IPS DF 4.7 (cell line): ENCODE measurements around the gene TCTN3.
"Not testable (repeated sequence)": the region's sequence is repeated elsewhere in the genome, so short reads cannot be mapped to it uniquely, and the experiment has no call there.

ENCODE experiments used
- DNase-seq: peaks from one replicate; pipeline ENCODE4 v3.0.0-alpha.2; 2013; ENCODE audit warnings: low spot score; ENCODE audit errors: extremely low read depth

The TCTN3 gene

DNA sequence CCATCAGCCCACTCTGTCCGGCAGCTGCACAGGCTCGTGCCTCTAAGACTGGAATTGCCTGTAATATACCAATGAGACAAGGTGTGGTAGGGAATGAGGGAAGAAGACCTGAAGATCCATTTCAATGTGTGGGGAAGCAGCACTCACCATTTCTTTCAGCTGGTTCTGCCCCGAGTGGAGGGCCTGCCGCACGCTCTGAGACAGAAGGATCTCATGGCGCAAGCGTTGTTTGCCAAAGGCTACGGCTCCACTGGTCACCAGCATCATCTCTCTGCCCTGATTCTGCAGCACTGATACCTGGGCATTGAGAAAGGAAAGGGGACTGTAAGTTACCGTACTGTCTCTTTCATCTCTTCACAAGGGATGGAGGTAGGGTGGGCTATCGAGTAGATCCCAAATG is 56.6 kb downstream of the TCTN3 start:
- no peak for DNase-seq

DNA sequence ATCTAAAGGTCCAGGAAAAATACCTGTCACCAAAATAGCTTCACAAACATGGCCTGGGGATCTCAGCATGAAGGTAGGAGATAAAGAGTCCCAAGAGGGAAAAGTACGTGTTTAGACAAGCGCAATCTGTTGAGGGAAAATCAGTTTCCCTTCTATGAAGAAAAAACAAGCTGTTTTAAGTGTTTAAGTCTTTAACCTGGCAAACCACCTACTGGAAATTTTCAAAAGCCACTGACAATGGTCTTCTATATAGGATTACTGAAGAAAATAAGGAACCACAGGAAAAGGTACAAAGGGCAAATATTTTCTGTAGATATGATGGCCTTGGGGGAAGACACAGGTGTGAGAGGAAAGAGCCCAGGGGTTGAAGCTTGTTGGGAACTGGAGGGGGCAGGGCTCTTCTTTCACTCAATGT is 58.4 kb downstream of the TCTN3 start:
- DNase-seq = no peak

DNA sequence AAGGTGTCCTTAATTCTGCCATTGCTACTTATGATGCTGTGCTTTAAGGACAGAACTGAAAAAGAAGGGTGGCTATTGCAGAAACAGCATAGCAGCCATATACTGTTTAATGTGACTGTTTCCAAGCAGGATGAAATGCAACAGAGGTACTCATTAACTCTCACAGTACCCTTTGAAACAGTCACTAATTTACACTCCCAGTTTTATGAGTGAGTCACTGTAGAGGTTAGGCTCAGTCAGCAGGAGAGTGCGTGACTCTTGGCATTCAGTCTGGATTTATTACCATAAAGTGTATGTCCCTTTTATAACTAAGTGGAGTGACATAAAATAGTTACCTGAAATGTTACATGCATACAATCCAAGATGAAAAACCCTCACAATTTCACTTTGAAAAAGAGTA is 64.9 kb downstream of the TCTN3 start:
- DNase-seq = no peak

DNA sequence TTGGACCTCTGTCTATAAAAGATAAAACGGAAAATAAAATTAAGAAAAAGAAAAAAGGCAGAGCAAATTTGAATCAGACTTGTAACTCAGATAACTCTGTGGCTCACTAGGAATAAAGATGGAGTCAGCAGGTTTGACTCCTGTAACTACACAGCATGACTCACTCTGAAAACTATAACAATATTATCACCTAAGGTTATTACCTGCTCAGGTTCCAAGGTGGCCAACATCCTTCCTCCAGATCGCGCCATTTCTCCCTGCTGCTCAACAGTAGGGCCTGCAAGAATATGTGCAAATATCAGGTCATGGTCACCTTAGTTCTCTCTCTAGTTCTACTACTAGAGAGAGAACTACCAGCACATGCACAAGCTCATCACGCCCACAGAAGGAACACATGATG is 67.2 kb downstream of the TCTN3 start:
- no peak for DNase-seq

DNA sequence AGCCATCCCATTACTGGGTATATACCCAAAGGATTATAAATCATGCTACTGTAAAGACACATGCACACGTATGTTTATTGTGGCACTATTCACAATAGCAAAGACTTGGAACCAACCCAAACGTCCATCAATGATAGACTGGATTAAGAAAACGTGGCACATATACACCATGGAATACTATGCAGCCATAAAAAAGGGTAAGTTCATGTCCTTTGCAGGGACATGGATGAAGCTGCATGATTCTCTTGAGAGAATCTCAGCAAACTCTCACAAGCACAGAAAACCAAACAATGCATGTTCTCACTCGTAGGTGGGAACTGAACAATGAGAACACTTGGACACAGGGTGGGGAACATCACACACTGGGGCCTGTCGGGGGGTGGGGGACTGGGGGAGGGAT is 73.3 kb downstream of the TCTN3 start:
- not testable (repeated sequence) for DNase-seq

DNA sequence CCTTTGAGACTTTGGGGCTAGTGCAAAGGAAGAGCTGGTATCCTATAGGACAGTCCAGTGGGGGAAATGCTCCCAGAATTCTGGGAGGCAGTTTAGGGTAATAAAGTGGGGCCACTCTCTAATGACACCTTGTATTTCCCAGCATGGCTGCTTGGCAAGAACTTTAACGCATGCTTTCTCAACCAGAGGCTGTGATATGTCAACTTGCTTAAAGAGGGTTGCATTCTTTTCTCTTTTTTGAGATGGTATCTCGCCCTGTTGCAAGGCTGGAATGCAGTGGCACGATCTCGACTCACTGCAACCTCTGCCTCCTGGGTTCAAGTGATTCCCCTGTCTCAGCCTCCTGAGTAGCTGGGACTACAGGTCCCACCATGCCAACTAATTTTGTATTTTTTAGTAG is 75.6 kb downstream of the TCTN3 start:
- DNase-seq = no peak

DNA sequence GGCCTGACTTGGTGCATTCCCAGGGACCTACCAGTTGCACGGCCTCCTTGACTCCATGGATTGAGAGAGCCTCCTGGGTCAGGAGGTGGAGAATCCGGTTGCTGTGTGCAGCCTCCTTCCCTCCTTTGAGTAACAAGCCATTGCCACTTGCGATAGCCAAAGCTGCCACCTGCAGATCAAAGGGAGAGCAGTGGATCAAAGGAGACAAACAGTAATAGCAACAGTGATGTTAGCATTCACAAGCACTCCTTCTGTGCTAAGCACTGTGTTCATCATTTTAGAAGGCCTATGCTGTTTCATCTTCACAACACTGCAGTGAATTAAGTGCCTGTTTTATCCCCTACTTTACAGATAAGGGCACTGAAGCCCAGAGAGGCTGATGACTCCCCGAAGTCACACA is 77.3 kb downstream of the TCTN3 start:
- DNase-seq = no peak
